Breast epithelium (tissue), 3 donors: Measurements from ENCODE around the gene RAB32.

Source experiments
- CTCF ChIP-seq, 3 donors: fragments of 450-650 bp; IDR thresholded peaks; one replicate each; pipeline ENCODE4 v1.5.1; 2016 to 2017; ENCODE audit warnings: antibody characterized with exemption in 3 of 3, mild to moderate bottlenecking in 3 of 3, moderate library complexity in 3 of 3
- POLR2A ChIP-seq: fragments of 450-650 bp; IDR thresholded peaks from one replicate; pipeline ENCODE4 v1.6.1; 2016; ENCODE audit warnings: antibody characterized with exemption, mild to moderate bottlenecking, moderate library complexity

GRCh38 chr6:146503096-146503495 is 40.5 kb upstream of the RAB32 start:
- TF ChIP-seq POLR2A (no peak), CTCF (IDR thresholded peaks at IDR 0.05) (no peak)
